Measurements from ENCODE around the gene TESK2.

The TESK2 gene

GRCh38 chr1:45373573-45373972 is 117.4 kb downstream of the TESK2 start:
- no peak for DNase-seq

DNA sequence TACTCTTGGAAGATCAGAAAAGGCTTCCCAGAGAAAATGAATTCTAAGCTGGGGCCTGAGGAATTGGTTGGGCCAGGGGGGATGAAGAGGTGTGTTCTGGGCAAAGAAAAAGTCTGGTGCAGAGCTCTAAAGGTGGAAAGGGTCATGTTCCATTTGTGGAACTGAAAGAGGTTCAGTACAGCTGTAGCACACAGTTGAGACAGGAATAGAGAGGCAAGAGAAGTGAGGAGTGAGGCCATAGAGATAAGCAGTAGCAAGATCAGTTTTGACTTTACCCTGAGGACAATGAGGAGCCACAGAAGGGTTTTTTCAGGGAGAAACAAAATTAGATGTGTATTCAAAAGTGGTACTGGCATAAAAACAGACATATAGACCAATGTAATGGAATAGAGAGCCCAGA is 120.4 kb downstream of the TESK2 start:
- no peak for DNase-seq

DNA sequence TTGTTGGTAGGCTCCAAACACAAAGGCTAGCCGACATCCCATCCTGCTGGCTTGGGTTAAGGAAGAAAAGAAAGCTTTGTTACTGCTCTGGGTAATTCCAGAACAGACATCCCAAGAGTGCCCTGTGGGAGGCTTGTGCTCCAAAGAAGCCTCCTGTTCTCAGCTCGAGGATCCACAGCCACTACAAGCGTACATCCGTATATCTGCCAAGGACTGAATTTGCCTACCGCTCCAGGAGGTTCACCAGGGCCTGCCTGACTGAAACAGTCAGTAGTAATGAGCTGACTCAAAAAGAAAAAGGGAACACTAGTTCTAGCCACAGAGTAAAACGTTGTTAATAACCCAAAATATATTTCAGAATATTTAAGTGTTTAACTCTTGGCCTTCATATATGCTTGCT is 125.9 kb downstream of the TESK2 start:
- DNase-seq, result no peak

GRCh38 chr1:45364294-45364693 is 126.7 kb downstream of the TESK2 start:
- DNase-seq, result no peak

GRCh38 chr1:45360981-45361380 is 130.0 kb downstream of the TESK2 start:
- peak; percentile 49 for DNase-seq

DNA sequence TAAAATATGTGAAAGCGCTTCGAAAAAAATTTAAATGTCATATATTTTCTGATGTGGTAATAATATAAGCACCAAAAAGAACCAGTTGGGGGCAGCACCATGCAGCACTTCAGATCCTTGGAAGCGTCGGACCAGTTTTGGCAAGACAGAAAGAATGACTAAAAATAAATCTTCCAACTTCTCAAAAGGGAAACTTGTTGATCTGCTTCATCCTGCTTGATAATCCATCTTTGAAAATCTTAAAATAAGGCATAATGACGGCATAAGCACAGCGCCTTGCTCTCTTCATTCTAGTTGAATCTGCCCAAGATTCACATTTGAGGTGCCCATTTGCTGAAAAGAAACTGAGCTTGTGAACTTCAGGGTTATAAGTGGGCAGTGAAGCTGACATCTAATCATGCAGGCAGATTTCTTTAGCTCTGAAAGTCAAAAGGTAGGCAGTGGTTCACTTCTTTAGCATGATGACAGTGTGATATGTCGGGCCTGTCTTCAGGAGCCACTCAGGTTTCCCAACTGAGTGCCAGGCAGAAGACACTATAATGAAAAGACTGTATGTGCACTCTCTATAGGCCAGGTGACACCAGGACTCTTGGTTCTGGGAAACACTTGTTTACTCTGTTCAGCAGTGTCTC is 131.0 kb downstream of the TESK2 start:
- DNase-seq, result peak; percentile 63

DNA sequence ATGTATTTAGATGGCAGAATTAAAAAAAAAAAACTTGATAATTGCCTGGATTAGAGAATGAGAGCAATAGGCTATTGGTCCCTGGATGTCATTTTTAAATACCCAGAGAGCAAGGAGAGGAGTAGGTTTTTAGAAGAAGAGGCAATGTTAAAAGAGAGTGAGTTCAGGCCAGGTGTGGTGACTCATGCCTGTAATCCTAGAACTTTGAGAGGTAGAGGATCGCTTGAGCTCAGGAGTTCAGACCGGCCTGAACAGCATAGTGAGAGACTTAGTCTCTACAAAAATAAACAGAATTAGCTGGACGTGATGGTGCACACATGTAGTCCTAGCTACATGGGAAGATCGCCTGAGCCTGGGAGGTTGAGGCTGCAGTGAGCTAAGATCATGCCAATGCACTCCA is 134.8 kb downstream of the TESK2 start:
- no peak for DNase-seq

DNA sequence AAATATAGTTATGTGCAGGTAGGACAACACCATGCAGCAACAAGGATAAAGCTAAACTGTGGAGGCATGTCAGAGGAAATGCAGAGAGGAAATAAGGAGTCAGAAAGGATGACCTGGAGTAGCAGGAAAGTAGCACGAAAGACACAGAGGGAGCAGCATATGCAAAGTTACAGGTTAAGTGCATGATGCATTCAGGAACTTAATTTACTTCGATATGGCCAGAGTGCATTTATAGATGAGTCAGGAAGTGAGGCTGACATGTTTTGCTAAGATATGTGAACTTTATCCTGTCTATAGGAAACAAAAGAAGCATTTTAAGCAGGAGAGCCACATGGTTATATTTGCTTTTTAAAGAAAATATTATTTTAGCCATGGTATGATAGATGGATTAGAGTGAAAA is 135.3 kb downstream of the TESK2 start:
- DNase-seq, result no peak

DNA sequence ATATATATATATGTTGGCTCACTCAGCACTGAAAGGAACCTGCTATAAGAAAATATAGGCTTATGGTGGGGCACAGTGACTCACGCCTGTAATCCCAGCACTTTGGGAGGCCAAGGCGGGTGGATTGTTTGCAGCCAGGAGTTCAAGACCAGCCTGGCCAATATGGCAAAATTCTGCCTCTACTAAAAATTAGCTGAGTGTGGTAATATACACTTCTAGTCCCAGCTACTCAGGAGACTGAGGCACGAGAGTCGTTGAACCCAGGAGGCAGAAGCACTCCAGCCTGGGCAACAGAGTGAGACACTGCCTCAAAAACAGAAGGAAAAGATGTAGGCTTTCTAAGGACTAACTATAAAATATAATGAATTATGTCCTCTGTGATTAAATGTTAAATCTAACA is 136.1 kb downstream of the TESK2 start:
- no peak for DNase-seq

- no peak for DNase-seq
Observed at GRCh38 chr1:45353685-45354084, 137.3 kb downstream of the TESK2 start.

DNA sequence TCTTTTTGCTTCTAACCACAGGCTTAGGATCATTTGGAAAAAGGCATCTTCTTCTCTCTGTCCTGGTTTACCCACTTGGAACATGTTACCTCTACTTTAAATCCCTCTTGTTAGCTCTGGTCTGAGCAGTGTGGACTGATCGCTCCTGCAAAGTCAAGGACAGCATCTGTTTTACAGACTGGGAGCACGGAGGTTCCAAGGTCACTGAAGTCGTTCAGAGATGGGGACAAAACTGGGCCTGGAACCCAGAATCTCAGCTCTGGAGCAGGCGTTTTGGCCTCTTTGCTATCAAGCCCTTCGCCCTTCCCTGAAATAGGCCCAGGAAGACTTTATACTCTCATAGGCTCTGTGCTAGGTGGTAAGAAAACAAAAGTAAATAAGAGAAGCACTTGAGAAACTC is 139.5 kb downstream of the TESK2 start:
- DNase-seq, result no peak

DNA sequence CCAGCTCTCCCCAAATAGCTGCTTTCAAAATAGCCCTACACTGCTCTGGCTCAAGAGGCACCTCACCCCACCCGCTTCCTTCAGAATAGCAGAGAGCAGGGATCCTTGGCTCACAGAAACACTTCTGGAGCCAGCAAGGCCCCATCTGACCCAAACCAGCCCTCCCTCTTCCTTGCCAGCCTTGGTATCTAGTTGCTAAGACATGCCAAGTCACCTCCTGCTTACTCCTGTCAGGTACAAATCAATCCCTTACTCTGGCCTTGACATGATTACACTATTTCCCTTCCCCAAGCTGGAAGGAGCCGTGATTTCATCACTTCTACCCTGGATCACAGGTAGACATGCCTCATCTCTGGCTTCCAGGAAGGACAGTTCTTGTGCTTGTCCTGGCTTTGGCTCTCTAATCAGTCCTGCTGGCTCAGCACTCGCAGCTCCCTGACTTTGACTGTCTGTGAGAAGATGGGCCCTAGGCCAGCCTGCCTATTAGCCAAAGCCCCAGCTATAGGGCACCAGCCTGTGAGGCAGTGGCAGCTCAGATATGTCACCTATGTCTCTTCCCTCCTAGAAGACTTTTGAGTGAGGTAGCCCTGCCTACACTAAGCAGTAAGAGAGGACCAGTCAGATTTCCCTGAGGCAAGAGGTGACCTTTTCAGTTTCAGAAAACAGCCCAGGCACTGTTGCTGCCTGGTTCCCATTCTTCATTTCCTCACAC is 141.8 kb downstream of the TESK2 start:
- DNase-seq, result no peak

- DNase-seq, result no peak
Observed at GRCh38 chr1:45348609-45348965, 142.4 kb downstream of the TESK2 start.

DNA sequence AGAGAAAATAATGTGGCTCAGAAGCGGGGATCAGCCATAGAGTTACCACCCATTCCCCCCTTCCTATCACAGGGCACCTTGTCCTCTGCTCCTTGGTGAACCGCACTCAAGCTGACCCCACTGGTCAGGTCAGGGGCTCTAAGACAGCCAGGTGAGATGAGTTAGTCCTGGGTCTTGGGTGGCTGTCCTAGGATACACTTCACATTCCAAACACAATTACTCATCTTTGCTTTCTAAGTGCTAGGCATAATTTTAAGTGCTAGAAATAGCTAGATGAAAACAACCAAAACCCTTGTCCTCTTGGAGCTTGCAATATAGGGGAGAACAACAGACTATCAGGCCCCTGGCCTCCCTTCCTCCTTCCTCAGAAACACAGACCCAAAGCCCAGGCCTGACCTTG is 142.9 kb downstream of the TESK2 start:
- DNase-seq, result peak; percentile 30

DNA sequence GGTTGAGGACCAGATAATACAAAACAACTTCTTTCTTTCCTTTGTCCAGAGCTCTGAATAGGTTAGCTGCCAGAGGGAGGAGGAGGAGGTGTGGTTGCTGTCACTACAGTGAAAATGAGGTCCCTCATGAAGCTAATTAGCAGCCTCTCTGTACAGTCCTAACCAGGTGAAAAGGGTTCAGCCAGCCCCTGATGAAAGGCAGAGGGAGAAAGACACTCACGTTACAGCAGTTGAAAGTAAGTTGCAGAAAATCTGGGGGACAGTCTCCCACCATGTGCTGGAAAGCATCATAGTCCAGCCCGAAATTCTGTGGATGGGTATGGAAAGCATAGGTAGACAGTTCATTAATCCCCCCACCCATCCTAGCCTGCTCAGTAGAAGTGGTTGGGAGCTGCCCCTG is 144.5 kb downstream of the TESK2 start:
- no peak for DNase-seq

DNA sequence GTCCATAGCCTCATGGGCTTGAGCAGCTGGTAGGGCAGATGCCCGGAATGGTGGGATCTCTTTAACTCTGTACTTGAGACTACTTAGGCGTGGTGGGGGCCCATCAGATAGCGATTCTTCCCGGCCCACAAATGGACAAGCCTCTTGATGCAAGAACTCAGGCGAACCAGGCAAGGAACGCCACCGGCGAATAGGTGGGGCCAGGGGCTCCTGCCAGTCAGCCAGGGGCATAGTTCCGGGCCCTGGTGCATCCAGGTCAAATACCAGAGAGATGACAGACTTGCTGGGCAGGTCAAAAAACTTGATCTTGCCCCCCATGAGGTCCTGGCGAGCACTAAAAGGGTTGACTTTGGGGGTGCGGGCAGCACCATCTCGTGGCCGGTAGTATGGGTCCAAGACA is 145.9 kb downstream of the TESK2 start:
- no peak for DNase-seq

DNA sequence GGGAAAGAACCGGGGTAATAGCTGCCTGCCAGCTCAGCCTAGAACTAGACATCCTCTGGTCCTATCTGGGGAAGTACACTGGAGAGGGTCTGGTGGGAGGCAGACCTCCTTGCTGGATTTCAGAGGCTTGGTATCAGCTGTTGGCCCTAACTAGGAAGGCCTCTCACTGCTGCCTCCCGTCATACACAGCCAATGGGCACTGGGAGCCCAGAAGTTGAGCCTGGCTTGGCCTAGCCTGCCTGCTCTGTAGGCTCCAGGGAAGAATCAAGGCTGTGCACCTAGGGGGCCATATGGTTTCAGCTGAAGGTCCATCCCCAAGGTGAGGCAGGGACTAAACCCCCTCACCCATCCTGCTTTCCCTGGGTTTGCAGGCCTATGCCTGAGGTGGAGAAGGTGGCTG is 146.5 kb downstream of the TESK2 start:
- no peak for DNase-seq

DNA sequence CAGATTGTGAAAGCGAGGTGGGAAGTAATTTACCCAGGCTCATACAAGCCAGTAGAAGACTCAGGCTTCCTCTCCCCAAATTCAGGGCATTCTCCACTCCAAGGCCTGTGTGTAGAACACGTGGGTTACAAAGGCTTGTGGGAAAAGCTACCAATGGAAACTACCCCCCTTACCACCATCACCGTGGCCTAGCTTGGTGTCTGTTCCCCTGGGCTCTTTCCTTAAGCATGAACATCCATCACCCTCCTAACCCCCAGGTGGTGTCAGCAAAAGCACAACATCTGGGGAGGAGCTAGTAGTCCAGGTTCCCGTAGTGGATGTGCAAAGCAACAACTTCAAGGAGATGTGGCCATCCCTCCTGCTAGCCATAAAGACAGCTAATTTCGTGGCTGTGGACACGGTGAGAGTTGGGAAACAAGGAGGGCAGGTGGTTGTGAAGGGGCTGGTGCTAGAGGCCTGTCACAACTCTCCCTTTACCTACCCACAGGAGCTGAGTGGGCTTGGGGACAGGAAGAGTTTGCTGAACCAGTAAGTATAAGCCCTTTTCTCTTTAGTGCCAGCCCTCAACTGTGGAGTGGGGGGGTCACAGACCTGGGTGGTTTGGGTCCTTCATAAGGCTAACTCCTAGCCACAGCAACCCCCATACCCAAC is 150.0 kb downstream of the TESK2 start:
- DNase-seq, result peak; percentile 14

- peak; percentile 93 for DNase-seq
Observed at GRCh38 chr1:45339789-45340558, 151.0 kb downstream of the TESK2 start, which contains the start of the genes MUTYH and TOE1. Gene MUTYH, minus strand, starts transcription at chr1:45340440. Its CDS starts 5,935 bp downstream, at chr1:45334505. Gene TOE1, plus strand, starts transcription at chr1:45340170. Its CDS starts 83 bp downstream, at chr1:45340253.

GRCh38 chr1:45337630-45338325 is 153.2 kb downstream of the TESK2 start:
- peak; percentile 8 for DNase-seq

DNA sequence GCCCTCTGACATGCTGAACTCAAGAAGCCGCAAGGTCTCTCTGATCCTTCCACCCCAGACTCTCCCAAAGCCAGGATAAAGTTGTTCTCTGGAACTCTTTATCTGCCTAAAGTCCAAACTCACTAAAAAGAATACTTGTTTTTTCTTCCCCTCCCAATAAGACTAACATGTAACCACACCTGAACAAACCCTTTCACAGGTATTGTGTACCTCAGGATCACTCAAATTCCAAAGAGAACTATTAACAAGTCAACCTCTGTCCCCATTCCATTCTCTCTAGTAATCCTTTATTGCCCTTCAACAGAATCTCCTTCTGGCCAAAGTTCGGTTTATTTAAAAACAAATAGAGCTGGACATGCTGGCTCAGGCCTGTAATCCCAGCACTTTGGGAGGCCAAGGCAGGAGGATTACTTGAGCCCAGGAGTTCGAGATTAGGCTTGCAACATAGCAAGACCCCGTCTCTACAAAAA is 155.1 kb downstream of the TESK2 start:
- DNase-seq, result no peak

Data from fibroblast of skin of back (primary cell).